Bronchial epithelial cell (primary cell): ENCODE results near the gene UPF1. TPM values are rescaled to one million over a fixed set of nuclear protein-coding genes. Genes with fewer than 3 reads are reported as not detected.

Experiments
- DNase-seq: peaks from one replicate; pipeline ENCODE4 v3.0.0-alpha.2; 2010; ENCODE audit warnings: low read depth
- FAIRE-seq: peaks from 2 replicates; lab custom pipeline; 2011; peaks lifted over from hg19 to GRCh38; lab: Jason Lieb, UNC
- H3K27me3 ChIP-seq: 2 replicates; pipeline ENCODE4 v1.5.1; 2011; ENCODE audit warnings: low read length; ENCODE audit not compliant: control insufficient read depth, insufficient read depth
- H3K36me3 ChIP-seq: 2 replicates; pipeline ENCODE4 v1.5.1; 2011; ENCODE audit warnings: low read length; ENCODE audit not compliant: control insufficient read depth, insufficient read depth
- H3K4me3 ChIP-seq: 2 replicates; pipeline ENCODE4 v1.5.1; 2011; ENCODE audit warnings: mild to moderate bottlenecking, low read depth, low read length, control low read depth
- CTCF ChIP-seq: IDR thresholded peaks from 2 replicates; pipeline ENCODE4 v1.5.1; 2011; ENCODE audit warnings: mild to moderate bottlenecking, moderate library complexity, low read length, control low read depth, inconsistent platforms; ENCODE audit not compliant: insufficient read depth, severe bottlenecking
- total RNA-seq: library from RNA; depleted of rRNA; stranded (reverse); fragments of >200 nt; gene quantifications from 2 replicates; pipeline ENCODE4 v1.2.1, GENCODE V29; 2014

Gene UPF1
- total RNA-seq, 1 donor from 2014 or later: 82.9 TPM

GRCh38 chr19:18849838-18850400 lies 18.2 kb downstream of the UPF1 start:
- DNase-seq (no peak), FAIRE-seq (no peak)
- Histone ChIP-seq H3K36me3 (peaks cover 43% of the 10 kb centered on the region), H3K27me3 (no peaks in the 10 kb centered on the region), H3K4me3 (no peak overlapping the region)
- TF ChIP-seq CTCF: no peak

GRCh38 chr19:18850471-18851375 lies 19.0 kb downstream of the UPF1 start:
- peaks cover 51% of the 10 kb centered on the region for H3K36me3 ChIP-seq
- no peak for FAIRE-seq
- TF ChIP-seq CTCF: no peak

GRCh38 chr19:18851673-18852325 lies 20.0 kb downstream of the UPF1 start:
- DNase-seq: no peak
- Histone ChIP-seq H3K36me3 (peaks cover 58% of the 10 kb centered on the region), H3K27me3 (no peaks in the 10 kb centered on the region), H3K4me3 (no peak overlapping the region)
- no peak for TF ChIP-seq CTCF
- no peak for FAIRE-seq

More at GRCh38 chr19:18850471-18851375, 19.0 kb downstream of the UPF1 start:
- no peak overlapping the region for H3K4me3 ChIP-seq
- peak; percentile 45 for DNase-seq
- no peaks in the 10 kb centered on the region for H3K27me3 ChIP-seq

- no peak for DNase-seq
- FAIRE-seq: no peak
- Histone ChIP-seq H3K27me3 (no peaks in the 10 kb centered on the region), H3K36me3 (peaks cover 66% of the 10 kb centered on the region), H3K4me3 (no peak overlapping the region)
- no peak for TF ChIP-seq CTCF
Observed at GRCh38 chr19:18852648-18853047, 20.9 kb downstream of the UPF1 start.

- FAIRE-seq (no peak), DNase-seq (no peak)
- Histone ChIP-seq H3K27me3 (no peaks in the 10 kb centered on the region), H3K36me3 (peaks cover 70% of the 10 kb centered on the region), H3K4me3 (no peak overlapping the region)
- TF ChIP-seq CTCF: no peak
Observed at GRCh38 chr19:18853755-18854427, 22.1 kb downstream of the UPF1 start.
